ENCODE results near the gene MPP7. TPM values are rescaled to one million over a fixed set of nuclear protein-coding genes. Genes with fewer than 3 reads are reported as not detected.
"Not testable (repeated sequence)": the region's sequence is repeated elsewhere in the genome, so short reads cannot be mapped to it uniquely, and the experiment has no call there.

The MPP7 gene
- polyA plus RNA-seq (ENCODE audit: insufficient read length in 3 of 3): 1 to 10 TPM; 7.5 to 9.5 (median 8.9) TPM

DNA sequence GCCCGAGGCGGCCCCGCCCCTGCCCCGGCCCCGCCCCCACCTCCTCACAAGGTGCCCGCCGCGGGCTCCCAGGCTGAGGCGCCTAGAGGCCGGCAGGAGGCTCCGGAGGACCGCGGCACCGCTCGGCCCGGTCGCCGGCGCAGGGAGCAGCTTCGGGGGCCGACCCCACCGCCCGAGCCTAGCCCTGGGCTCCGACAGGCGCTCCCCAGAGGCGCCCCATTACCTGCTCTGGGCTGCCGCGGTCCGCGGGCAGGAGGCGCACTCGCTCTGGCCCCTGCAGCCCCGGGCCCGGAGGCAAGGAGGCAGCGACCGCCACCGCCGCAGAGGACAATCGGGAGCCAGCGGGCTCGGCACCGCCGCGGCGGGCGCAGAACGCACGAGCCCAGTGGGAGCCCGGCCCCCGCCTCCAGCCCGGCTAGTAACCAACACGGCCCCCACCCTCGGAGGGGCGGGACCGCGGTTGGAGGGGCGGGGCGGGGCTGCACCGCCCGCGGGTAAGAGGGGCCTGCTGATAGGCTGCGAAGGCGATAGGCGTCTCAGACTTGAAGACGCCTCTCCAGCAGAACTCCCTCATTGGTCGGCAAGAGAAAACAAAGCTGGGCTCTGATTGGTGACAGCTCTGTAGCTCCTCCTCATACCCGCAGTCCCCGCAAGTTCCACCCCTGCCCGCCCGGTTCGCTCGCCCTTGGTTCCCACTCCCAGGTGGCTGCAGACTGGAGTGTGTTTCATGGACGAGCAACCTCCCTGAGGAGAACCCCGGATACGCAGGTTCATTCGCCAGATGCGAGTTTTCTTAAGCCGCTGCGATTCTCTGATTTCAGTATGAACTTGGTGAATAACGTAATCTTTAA lies at the start of gene MPP7:
Gene MPP7 (minus strand): TSS at position 427 of the 851 bp plus-strand sequence. CDS start 64,460 bp downstream, outside the sequence.
- DNase-seq (ENCODE audit: low read depth in 3 of 3, low spot score in 2 of 3): peak; percentile 88 to 95 (median 90)

DNA sequence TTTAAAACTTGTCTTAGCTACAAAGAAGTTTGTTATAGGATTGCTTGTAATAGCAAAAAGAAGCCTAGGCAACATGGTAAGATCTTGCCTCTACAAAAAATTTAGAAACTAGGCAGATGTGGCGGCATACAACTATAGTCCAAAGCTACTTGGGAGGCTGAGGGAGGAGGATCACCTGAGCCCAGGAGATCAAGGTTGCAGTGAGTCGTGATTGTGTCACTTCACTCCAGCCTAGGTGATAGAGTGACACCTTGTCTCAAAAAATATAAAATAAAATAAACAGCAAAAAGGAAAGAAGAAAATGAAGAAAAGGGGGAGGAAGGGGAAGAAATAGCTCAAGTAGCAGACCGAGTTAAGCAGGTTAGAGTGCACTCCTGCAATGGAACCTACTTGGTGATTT lies 47.0 kb upstream of the MPP7 start:
- no peak for DNase-seq (ENCODE audit: low read depth in 3 of 3, low spot score in 2 of 3)

DNA sequence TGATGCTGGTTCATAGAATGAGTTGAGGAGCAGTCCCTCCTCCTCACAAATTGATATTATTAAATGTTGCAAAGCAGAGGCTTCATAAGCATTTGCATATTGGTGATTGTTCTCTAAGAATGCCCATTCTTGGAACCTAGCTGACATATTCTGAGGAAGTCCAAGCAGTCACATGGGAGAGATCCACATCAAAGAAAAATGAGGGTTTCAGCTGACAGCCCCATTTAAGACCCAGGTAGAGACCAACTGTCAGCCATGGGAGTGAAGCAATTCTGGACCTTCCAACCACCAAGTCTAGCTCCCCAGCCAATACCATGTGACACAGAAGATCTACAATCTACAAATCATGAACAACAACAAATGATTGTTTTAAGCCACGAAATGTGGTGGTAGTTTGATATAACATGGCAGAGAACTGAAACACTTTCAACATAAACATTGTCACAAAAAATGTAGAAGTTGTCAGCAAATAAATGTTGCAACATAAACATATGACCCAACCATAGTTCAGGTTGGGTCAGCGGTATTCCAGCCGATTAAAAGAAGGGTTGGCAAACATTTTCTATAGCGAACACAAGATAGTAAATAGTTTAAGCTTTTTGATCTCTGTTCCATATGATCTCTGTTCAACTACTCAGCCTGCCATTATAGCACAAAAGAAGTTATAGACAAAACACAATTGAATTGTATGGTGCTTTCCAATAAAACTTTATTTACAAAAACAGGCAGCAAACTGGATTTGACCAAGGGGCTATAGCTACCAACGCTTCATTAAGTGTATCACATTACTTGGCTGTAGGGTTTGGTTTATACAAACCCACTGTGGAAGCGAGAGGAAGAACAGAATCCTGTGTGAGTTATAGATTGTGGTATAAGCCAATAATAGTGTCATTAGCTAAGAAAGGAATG lies 41.4 kb upstream of the MPP7 start:
- DNase-seq (ENCODE audit: low read depth in 3 of 3, low spot score in 2 of 3): no peak

DNA sequence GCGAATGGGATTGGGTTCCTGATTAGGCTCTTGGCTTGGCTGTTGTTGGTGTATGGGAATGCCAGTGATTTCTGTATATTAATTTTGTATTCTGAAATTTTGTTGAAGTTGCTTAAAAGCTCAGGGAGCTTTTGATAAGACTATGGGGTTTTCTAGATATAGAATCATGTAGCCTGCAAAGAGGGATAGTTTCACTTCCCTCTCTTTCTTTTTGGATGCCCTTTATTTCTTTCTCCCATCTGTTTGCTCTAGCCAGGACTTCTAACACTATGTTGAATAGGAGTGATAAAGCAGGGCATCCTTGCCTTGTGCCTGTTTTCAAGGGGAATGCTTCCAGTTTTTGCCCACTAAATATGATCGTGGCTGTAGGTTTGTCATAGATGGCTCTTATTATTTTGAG lies 40.4 kb upstream of the MPP7 start:
- no peak for DNase-seq (ENCODE audit: low read depth in 3 of 3, low spot score in 2 of 3)

DNA sequence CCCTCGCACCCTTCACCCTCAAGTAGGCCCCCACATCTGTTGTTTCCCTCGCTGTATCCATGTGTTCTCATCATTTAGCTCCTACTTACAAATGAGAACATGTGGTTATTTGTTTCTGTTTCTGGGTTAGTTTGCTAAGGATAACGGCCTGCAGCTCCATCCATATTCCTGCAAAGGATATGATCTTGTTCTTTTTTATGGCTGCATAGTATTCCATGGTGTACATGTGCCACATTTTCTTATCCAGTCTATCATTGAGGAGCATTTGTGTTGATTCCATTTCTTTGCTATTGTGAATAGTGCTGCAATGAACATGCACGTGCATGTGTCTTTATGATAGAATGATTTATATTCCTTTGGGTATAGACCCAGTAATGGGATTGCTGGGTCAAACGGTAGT lies 38.8 kb upstream of the MPP7 start:
- not testable (repeated sequence) for DNase-seq (ENCODE audit: low read depth in 3 of 3, low spot score in 2 of 3)

DNA sequence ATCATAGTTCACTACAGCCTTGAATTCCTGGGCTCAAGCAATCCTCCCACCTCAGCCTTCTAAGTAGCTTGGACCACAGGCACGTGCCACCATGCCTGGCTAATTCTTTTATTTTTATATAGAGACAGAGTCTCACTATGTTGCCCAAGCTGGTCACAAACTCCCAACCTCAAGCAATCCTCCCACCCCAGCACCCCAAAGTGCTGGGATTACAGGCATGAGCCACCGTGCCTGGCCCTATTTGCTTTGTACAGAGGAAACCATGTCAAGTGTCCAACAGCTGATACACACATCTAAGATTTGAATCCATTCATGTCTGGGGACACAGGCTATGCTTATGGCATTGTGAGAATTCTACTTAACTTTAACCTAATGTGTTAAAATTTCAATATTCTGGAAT lies 29.9 kb upstream of the MPP7 start:
- DNase-seq (ENCODE audit: low read depth in 3 of 3, low spot score in 2 of 3): no peak

DNA sequence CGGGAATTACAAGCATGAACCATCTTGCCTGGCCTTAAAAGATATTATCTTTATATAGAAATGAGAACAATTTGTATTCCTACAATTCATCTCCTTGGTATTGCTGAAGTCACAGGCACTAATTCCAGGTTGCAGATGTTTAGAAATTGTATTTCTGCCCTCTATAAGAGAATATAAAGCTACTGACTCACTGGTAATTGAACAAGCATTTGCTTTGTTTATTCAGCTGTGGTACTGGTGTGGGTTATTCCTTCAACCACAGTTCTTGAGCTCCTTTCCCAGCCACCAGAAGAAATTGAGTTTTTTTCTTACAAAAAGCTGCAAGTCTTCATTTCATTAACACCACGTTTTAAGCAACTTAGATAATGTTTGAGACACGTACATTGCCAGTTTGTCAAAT lies 29.0 kb upstream of the MPP7 start:
- DNase-seq (ENCODE audit: low read depth in 3 of 3, low spot score in 2 of 3): no peak

DNA sequence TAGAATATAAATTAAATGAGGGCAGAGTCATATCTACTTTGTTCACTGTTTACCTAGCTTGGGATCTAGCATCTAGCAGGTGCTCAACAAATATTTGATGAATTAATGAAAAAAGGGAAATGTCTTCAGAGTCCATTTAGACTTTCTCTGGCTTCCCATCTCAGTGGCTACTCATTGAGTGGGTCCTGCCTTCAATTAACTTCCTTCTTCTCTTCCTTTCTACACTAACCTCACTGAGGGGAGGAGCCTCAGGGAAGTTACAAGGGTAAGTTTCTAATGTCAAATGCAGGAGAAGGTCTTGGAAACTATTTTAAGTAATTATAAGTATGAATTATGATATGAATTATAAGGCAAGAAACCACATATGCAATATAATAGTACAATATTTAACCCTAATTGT lies 28.2 kb upstream of the MPP7 start:
- no peak for DNase-seq (ENCODE audit: low read depth in 3 of 3, low spot score in 2 of 3)

DNA sequence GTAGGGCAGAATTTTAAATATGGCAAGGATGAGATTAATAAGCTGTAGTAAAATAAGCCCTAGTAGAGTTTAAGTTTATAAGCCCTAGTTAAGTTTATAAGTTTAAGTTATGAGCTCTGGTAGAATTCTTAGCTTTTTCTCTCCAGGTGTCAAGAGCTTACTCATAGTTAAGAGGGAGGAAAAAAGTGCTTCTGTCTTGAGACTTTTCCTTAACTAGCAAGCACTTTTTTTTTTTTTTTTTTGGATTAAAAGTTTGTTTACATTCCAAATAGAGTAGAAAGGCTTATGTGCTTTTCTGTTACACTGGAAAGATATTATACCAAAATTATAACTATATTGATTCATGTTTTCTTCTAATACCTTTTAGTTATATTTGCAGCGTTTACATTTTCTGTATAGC lies 25.5 kb upstream of the MPP7 start:
- DNase-seq (ENCODE audit: low read depth in 3 of 3, low spot score in 2 of 3): no peak

DNA sequence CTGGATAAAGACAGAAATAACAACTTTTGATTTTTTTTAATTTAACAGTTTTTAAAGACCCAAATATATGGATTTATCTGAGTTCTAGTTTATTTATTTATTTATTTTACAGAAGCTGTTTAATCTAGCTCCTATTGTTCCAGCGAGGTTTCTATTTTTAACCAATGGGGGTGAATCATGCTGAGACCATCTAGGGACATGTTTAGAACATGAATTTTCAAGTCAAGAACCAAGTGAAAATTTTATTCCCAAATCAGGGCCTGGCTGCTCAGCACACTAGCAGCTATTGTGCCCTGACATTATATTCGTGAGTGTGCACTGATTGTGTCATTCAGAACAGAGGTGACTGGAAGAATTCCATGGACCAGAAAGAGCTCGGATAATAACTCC lies 24.6 kb upstream of the MPP7 start:
- no peak for DNase-seq (ENCODE audit: low read depth in 3 of 3, low spot score in 2 of 3)

DNA sequence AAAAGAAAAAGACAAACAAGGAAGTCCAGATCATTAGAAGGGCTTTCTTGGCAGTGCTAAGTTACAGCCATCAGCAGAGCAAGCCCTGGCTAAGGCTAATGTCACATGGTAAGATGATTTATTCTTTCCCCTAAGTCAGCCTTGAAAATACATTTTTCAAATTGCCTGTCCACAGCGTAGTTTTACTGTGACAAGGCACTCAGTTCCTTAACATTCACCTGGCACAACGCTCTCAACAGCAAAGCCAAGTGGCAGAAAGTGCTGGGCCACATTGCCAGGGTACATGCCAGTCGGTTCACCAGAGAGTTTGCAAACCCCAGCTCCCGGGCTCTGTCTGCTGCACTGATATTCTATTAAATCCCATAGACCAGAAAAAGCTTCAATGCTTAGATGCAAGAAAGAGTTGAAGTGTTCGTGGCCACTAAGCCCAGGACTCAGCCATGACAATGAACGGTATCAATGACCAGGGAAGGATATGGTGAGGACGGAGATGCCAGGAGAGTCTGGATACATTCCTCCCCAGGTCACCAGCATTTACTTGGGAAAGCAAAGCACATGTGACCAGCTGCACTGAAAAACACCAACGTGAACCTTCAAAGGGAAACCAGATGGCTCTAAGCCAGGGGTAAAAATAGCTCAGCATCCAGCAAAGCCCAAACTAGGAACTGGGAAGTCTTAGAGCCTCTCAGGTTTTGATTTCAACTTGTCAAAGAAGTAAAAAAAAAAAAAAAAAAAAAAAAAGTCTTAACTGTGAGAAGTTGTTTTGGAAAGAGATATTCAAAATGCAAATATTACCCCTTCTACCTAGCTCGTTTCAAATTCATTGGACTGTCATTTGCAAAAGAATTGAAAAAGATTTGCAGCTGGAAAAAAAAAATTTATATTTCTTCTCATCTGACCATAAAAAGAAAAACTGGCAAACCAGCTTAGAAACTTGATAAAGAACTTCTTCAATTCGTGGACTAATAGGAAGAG lies 23.9 kb upstream of the MPP7 start:
- no peak for DNase-seq (ENCODE audit: low read depth in 3 of 3, low spot score in 2 of 3)

DNA sequence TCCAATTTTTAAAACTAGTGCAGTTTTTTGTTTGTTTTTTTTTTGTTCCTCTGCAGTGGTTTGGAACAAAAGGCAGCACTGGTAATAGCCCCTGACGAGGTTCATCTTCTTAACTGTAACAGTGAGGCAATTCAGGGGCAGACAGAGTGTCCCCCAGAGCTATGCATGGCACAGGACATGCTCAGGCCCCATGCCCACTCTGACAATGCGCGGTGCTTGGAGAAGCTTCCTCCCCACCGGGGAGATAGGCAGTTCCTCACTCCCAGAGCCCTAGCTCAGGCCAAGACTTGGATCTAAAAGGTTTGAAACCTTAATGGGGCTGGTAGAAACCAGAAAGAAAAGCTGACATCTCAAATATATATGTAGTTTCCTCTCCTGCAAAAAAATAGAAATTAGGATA lies 17.9 kb upstream of the MPP7 start:
- no peak for DNase-seq (ENCODE audit: low read depth in 3 of 3, low spot score in 2 of 3)

DNA sequence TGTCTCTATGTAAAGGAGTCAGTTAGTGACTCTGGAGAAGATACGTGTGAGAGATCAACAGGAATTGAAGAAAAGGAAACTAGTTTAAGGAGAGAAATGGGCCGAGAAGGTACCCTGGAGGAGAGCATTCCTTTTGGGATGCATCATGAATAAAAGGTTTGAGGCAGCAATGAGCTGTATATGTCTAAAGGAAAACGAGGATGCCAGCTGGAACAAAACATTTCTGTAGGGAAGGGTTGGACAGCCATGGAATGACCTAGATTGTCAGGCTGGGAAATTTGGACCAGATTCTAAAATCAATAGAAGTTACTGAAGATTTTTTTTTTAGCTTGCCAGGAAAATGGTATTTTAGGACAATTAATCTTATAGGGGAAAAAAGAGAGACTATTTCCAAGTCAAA lies 17.2 kb upstream of the MPP7 start:
- DNase-seq (ENCODE audit: low read depth in 3 of 3, low spot score in 2 of 3): no peak

DNA sequence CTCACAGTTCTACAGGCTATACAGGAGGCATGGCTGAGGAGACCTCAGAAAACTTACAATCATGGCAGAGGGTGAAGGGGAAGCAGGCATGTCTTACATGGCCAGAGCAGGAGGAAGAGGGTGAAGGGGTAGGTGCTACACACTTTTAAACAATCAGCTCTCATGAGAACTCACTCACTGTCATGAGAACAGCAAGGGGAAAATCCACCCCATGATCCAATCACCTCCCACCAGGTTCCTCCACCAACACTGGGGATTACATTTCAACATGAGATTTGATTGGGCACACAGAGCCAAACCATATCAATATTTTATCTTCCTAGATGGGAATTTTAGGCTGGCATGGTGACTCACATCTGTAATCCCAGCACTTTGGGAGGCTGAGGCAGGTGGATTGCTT lies 16.2 kb upstream of the MPP7 start:
- DNase-seq (ENCODE audit: low read depth in 3 of 3, low spot score in 2 of 3): not testable (repeated sequence)

DNA sequence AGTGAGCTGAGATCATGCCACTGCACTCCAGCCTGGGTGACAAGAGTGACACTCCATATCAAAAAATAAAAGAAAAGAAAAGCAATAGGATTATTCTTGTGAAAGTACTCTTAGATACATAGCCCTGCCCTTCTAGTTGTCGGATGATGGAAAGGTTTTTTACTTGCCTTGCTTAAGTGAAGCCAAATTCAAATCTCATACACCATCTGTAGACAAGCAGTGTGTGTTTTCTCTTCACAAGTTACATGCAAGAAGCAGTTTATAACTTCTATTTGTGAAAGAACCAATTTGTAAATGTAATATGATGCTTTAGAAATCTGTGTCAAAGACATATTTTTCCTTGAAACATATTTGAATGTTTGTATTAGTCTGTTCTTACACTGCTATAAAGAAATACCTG lies 15.8 kb upstream of the MPP7 start:
- DNase-seq (ENCODE audit: low read depth in 3 of 3, low spot score in 2 of 3): no peak

DNA sequence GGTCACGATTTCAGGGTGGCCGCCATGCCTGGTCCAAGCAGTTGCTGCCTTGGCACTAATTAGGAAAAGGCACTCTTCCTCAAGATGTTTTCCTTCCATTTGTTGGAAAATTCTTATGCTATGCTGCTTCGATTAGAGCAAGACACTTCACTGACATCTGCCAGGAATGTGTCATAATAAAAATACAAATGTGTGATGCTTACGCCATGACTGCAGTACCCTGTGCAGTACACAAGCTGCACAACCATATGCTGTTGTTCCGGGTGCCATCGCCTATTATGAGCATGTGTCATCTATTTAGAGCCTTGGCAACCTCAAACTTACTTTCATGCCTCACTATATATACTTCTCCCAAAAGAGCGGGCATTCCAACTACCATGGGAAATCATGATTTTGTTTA lies 14.9 kb upstream of the MPP7 start:
- DNase-seq (ENCODE audit: low read depth in 3 of 3, low spot score in 2 of 3): no peak

DNA sequence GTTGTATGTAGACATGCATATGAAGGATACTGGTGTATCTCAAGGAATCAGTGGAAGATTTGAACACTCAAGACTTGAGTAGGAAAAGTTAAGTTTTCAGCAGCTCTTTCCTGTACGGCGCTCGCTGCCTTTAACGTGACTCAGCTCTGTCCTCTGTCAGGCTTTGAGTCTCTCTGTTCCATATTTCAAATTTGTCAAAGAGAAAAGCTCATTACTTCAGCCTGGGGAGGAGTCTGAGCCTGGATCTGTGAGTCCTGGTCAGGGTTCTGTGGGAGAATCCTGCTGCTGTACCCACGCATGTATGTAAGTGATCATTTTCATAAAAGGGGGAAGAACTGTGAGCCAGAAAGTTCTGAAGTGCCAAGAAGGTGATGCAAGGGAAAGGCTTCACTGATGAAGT lies 13.8 kb upstream of the MPP7 start:
- no peak for DNase-seq (ENCODE audit: low read depth in 3 of 3, low spot score in 2 of 3)

DNA sequence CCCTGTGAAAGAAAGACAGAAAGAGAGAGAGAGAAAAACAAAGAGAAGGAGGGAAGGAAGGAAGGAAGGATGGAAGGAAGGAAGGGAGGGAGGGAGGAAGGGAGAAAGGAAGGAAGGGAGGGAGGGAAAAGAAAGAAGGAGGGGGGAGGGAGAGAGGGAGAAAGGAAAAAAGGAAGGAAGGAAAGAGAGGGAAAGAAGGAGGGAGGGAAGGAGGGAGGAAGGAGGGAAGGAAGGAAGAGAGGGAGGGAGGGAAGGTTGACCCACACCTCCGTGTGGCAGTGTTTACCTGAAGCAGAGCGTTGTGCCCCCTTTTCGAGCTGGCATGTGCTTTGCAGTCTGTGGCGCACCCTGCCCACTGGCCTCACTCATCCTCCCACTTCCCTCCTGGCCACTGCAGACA lies 12.3 kb upstream of the MPP7 start:
- DNase-seq (ENCODE audit: low read depth in 3 of 3, low spot score in 2 of 3): no peak

DNA sequence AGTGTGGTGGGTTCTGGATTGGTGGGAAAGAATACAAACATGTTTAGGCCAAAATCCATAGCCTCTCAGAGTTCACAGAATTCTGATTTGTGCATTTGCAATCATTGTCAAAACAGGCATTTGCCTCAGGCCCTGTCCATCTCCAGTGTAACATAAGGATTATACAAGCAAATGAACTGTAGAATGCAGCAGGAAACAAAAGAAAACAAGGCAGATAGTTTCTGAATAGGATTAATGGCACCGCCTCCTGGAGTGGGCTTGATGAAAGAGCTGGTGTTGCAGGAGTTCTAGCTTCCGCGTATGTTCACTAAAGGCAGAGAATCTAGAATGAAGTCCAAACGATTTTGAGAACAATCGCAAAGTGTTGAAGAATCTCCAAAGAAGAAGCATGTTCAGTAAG lies 11.3 kb upstream of the MPP7 start:
- DNase-seq (ENCODE audit: low read depth in 3 of 3, low spot score in 2 of 3): no peak

DNA sequence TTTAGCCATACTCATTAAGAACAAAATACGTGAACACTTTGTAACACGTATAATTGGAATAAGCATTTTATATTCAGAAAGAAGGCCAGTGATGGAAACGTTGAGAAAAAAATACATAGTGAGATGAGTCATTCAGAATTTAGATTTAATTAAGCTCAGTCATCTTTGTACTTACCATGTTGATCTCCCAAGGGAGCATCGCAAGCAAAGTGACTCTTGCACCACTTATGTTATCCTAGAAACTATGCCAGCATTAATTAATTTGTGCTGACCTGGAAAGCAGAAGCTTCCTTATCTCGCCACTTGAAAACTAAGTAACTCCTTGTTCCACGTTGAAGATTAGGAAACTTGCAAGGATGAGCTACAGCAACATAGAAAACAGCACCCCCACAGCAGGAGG lies 9.7 kb upstream of the MPP7 start:
- no peak for DNase-seq (ENCODE audit: low read depth in 3 of 3, low spot score in 2 of 3)

DNA sequence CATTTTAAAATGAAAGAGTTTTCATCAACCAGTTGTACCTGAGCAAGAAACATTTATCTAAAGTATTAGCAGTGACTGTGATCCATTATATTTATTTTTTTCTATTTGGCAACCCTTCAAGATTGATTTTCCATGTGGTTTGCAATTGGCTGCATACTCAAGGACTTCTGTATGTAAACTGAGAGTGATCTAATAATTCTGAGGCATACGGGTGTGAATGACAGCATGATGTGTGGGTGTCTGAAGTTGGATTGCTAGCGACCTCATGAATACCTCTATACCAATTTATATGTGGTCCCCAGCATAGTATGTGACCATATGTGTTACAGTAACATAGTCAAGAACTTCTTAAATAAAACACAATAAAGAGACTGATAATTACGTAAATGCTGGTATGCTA lies 8.2 kb upstream of the MPP7 start:
- no peak for DNase-seq (ENCODE audit: low read depth in 3 of 3, low spot score in 2 of 3)

Data from right renal cortex interstitium (tissue), 3 donors.